GM12874 (cell line): ENCODE data around the gene NXPH1.

Experiments used
- CTCF ChIP-seq: IDR thresholded peaks from 2 replicates; pipeline ENCODE4 v1.5.1; 2011; ENCODE audit warnings: low read depth, mild to moderate bottlenecking, control low read depth, low read length, moderate library complexity; ENCODE audit not compliant: insufficient read depth

NXPH1 gene

GRCh38 chr7:8453535-8453934, 20.1 kb downstream of the NXPH1 start:
- no peak for TF ChIP-seq CTCF

- TF ChIP-seq CTCF, result no peak
Measured at GRCh38 chr7:8455426-8455825, 22.0 kb downstream of the NXPH1 start.

GRCh38 chr7:8462309-8462708, 28.9 kb downstream of the NXPH1 start:
- TF ChIP-seq CTCF, result no peak

- no peak for TF ChIP-seq CTCF
Measured at GRCh38 chr7:8465338-8465737, 31.9 kb downstream of the NXPH1 start.

GRCh38 chr7:8480527-8480926, 47.1 kb downstream of the NXPH1 start:
- TF ChIP-seq CTCF, result no peak

- no peak for TF ChIP-seq CTCF
Measured at GRCh38 chr7:8481096-8481495, 47.7 kb downstream of the NXPH1 start.

- no peak for TF ChIP-seq CTCF
Measured at GRCh38 chr7:8481752-8482446, 48.5 kb downstream of the NXPH1 start.
